HG03108 (cell line): ENCODE data around the gene KLK3.
"Not testable (repeated sequence)": the region's sequence is repeated elsewhere in the genome, so short reads cannot be mapped to it uniquely, and the experiment has no call there.

Experiments
- ATAC-seq: cut with Tn5 transposase; IDR thresholded peaks from one replicate; pipeline ENCODE4 v1.9.1; 2021; ENCODE audit warnings: moderate library complexity; ENCODE audit not compliant: unreplicated experiment

KLK3 gene

GRCh38 chr19:50859849-50860248, 5.1 kb downstream of the KLK3 start:
- ATAC-seq, result no peak

GRCh38 chr19:50861010-50861409, 6.3 kb downstream of the KLK3 start:
- no peak for ATAC-seq

GRCh38 chr19:50861496-50862286, 7.0 kb downstream of the KLK3 start:
- no peak for ATAC-seq

- ATAC-seq, result no peak
These were observed 14.8 kb downstream of the KLK3 start for GRCh38 chr19:50869479-50869878.

- no peak for ATAC-seq
These were observed 15.8 kb downstream of the KLK3 start for GRCh38 chr19:50870417-50871089.

- ATAC-seq, result no peak
These were observed 18.3 kb downstream of the KLK3 start, which contains the start of gene KLK2 for GRCh38 chr19:50873056-50873455. Gene KLK2, plus strand, starts transcription at chr19:50873439. Its CDS starts 35 bp downstream, at chr19:50873474.

GRCh38 chr19:50874211-50874610, 19.5 kb downstream of the KLK3 start:
- no peak for ATAC-seq

- no peak for ATAC-seq
These were observed 21.2 kb downstream of the KLK3 start for GRCh38 chr19:50875795-50876422.

GRCh38 chr19:50876456-50876855, 21.7 kb downstream of the KLK3 start:
- ATAC-seq, result no peak

- no peak for ATAC-seq
These were observed 22.6 kb downstream of the KLK3 start for GRCh38 chr19:50877338-50877737.

- ATAC-seq, result no peak
These were observed 24.1 kb downstream of the KLK3 start for GRCh38 chr19:50878851-50879250.

- ATAC-seq, result no peak
These were observed 25.5 kb downstream of the KLK3 start for GRCh38 chr19:50880241-50880640.

- ATAC-seq, result no peak
These were observed 27.5 kb downstream of the KLK3 start for GRCh38 chr19:50882188-50882587.

- no peak for ATAC-seq
These were observed 34.9 kb downstream of the KLK3 start for GRCh38 chr19:50889638-50890037.

GRCh38 chr19:50890422-50891252, 35.9 kb downstream of the KLK3 start:
- no peak for ATAC-seq

GRCh38 chr19:50891253-50891625, 36.5 kb downstream of the KLK3 start:
- ATAC-seq, result no peak

GRCh38 chr19:50893047-50893736, 38.5 kb downstream of the KLK3 start:
- no peak for ATAC-seq

- no peak for ATAC-seq
These were observed 40.0 kb downstream of the KLK3 start for GRCh38 chr19:50894478-50895356.

- ATAC-seq, result not testable (repeated sequence)
These were observed 41.4 kb downstream of the KLK3 start for GRCh38 chr19:50896089-50896590.
